HG02610 (cell line): Measurements from ENCODE around the gene FDXR.

Experiments used
- ATAC-seq: cut with Tn5 transposase; IDR thresholded peaks from one replicate; pipeline ENCODE4 v1.9.1; 2021; ENCODE audit warnings: mild to moderate bottlenecking, moderate library complexity; ENCODE audit not compliant: unreplicated experiment

Gene FDXR

GRCh38 chr17:74816905-74817620, 55.7 kb downstream of the FDXR start:
- ATAC-seq: no peak

- ATAC-seq: no peak
These were observed 57.0 kb downstream of the FDXR start for GRCh38 chr17:74815550-74816370.

DNA sequence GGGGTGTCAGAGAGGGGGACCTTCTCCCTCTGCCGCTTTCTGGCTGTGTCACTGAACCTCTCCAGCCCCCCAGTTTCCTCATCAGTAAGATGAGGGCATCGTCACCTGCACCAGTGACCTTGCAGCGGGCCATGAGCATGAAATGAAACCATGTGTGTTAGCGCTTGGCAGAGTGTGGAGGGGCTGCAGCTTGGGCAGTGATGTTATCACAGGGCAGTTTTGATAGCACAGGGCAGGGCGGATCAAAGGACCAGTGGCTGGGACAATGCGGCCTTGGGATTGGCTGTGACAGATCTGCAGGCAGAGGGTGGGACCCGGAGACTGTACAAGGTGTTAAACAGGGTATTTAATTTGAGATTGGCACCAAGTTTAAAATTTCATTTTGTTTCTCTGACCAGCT, 57.7 kb downstream of the FDXR start:
- no peak for ATAC-seq

DNA sequence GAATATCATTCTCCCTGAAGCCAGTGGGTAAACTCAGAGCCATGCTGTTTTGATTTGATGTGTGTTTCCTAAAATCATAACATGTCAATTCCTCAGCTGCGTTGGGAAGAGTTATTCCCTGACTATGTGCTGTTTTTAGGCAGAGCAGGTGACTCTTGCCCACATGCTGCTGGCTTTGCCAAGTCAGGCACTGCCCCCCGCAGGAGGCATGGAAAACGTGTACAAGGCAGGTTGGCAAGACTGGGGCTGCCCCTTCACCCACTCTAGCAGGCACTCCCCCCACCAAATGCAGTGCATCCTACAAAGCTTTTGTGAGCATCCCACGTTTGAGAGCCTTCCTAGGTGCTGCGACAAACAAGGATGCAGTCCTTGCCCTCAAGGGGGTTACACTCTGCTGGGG, 58.3 kb downstream of the FDXR start:
- no peak for ATAC-seq
